Epithelial cell of prostate (primary cell): ENCODE data around the gene HES7.
A peak's percentile ranks its signal among the peaks of the same experiment; 100 is the strongest.

Experiments used
- DNase-seq: peaks from one replicate; pipeline ENCODE4 v3.0.0-alpha.2; 2011; ENCODE audit warnings: low read depth, low spot score
- H3K27ac ChIP-seq: fragments of 450-650 bp; 2 replicates; pipeline ENCODE4 v1.5.1; 2017; ENCODE audit warnings: mild to moderate bottlenecking

HES7 gene

GRCh38 chr17:8144401-8145231 is 20.7 kb upstream of the HES7 start:
- no peak overlapping the region for H3K27ac ChIP-seq
- DNase-seq, result no peak

- H3K27ac ChIP-seq, result no peak overlapping the region
These were observed 19.9 kb upstream of the HES7 start for GRCh38 chr17:8143581-8144400.

GRCh38 chr17:8142887-8143580 is 19.1 kb upstream of the HES7 start:
- H3K27ac ChIP-seq, result no peak overlapping the region

More at GRCh38 chr17:8143581-8144400, 19.9 kb upstream of the HES7 start:
- no peak for DNase-seq

GRCh38 chr17:8142158-8142886 is 18.4 kb upstream of the HES7 start:
- no peak overlapping the region for H3K27ac ChIP-seq
- DNase-seq, result no peak

More at GRCh38 chr17:8142887-8143580, 19.1 kb upstream of the HES7 start:
- DNase-seq, result no peak

- H3K27ac ChIP-seq, result no peak overlapping the region
- no peak for DNase-seq
These were observed 17.8 kb upstream of the HES7 start for GRCh38 chr17:8141741-8142140.

- no peak overlapping the region for H3K27ac ChIP-seq
- no peak for DNase-seq
These were observed 17.1 kb upstream of the HES7 start for GRCh38 chr17:8141045-8141444.

GRCh38 chr17:8140065-8141029 is 16.4 kb upstream of the HES7 start:
- DNase-seq, result no peak
- peak overlapping the region; percentile 78 for H3K27ac ChIP-seq

- peak; percentile 67 for DNase-seq
- H3K27ac ChIP-seq, result peak overlapping the region; percentile 78
These were observed 14.9 kb upstream of the HES7 start for GRCh38 chr17:8138672-8139371.

GRCh38 chr17:8138374-8138671 is 14.4 kb upstream of the HES7 start:
- no peak for DNase-seq
- peak overlapping the region; percentile 78 for H3K27ac ChIP-seq

GRCh38 chr17:8137645-8138373 is 13.9 kb upstream of the HES7 start:
- peak overlapping the region; percentile 78 for H3K27ac ChIP-seq
- no peak for DNase-seq

- no peak for DNase-seq
- H3K27ac ChIP-seq, result no peak overlapping the region
These were observed 10.0 kb upstream of the HES7 start for GRCh38 chr17:8133941-8134340.

- no peak overlapping the region for H3K27ac ChIP-seq
- no peak for DNase-seq
These were observed 9.5 kb upstream of the HES7 start for GRCh38 chr17:8133399-8133798.

GRCh38 chr17:8131844-8132441 is 8.0 kb upstream of the HES7 start:
- DNase-seq, result no peak

GRCh38 chr17:8128125-8128784 is 4.3 kb upstream of the HES7 start:
- DNase-seq, result no peak
- H3K27ac ChIP-seq, result no peak overlapping the region

More at GRCh38 chr17:8131844-8132441, 8.0 kb upstream of the HES7 start:
- H3K27ac ChIP-seq, result no peak overlapping the region

GRCh38 chr17:8126491-8127066 is 2.7 kb upstream of the HES7 start:
- DNase-seq, result no peak
- H3K27ac ChIP-seq, result peak overlapping the region; percentile 50

GRCh38 chr17:8125947-8126490 is 2.1 kb upstream of the HES7 start:
- no peak for DNase-seq
- peak overlapping the region; percentile 50 for H3K27ac ChIP-seq
